ENCODE measurements around the gene AGXT2.

Gene AGXT2, protein sequence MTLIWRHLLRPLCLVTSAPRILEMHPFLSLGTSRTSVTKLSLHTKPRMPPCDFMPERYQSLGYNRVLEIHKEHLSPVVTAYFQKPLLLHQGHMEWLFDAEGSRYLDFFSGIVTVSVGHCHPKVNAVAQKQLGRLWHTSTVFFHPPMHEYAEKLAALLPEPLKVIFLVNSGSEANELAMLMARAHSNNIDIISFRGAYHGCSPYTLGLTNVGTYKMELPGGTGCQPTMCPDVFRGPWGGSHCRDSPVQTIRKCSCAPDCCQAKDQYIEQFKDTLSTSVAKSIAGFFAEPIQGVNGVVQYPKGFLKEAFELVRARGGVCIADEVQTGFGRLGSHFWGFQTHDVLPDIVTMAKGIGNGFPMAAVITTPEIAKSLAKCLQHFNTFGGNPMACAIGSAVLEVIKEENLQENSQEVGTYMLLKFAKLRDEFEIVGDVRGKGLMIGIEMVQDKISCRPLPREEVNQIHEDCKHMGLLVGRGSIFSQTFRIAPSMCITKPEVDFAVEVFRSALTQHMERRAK

DNA sequence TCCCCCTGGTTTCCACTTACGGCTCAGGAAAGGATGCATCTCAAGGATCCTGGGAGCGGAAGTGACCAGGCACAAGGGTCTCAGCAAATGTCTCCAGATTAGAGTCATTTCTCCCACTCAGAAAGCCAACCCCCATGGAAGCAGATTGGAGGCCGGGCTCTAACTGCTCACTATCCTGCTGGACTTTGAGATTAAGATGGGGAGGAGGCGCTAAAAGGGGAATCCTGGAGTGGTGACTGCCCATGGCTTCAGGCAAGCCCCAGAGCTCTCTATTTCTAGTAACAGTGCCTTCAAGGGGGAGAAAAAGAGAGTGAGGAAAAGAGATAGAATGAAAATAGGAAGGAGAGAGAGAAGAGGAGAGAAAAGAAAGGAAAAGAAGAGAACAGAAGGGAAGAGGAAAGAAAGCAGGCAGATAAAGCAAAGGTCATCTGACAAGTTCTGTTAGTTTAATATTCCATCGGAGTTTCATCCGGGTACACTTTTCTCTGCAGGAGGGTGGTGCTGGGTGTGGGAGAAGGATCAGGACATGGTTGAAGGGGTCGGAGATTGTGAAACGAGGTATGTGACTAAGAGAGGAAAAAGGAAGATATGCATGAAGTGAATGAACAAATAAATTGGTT is at the start of gene AGXT2:
TSS of gene AGXT2 (minus strand) at position 165 of the 620 bp plus-strand sequence. CDS start at position 108, 57 bp downstream.
- DNase-seq, result no peak

DNA sequence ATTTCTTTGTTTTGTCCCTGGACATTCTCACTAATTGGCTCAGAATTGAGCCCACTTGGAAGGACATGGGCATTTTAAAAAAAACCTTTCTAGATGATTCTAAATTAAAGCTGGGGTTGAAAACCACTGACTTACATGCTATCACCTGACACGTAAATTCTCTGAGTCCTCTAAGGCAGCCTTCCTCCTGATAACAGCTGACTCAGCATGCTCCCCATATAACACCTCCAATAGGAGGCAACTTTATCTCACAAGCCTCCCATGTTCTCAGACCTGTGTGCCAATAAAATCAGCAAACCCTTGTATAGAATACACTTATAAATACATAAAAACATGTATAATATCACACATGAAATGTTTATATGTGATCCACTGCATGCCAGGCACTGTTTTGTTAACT is 49.2 kb upstream of the AGXT2 start:
- no peak for DNase-seq

DNA sequence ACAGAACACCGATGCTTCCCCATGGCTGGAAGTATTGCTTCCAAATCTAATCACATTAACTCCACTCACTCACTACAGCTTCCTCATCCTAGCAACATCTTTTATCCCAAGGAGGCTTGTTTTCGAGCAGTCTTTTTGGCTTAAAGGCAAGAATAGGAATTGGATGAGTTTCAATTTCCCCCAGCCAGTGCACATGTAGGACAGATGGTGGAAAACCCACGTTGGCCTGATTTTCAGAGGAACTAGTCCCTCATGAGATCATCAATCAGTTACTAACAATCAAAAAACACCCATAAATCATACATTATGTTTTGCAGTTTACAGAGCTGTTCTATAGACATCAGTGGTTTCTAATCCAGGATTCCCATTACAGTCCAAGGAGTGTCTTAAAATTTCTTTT is 48.5 kb upstream of the AGXT2 start:
- DNase-seq, result no peak

DNA sequence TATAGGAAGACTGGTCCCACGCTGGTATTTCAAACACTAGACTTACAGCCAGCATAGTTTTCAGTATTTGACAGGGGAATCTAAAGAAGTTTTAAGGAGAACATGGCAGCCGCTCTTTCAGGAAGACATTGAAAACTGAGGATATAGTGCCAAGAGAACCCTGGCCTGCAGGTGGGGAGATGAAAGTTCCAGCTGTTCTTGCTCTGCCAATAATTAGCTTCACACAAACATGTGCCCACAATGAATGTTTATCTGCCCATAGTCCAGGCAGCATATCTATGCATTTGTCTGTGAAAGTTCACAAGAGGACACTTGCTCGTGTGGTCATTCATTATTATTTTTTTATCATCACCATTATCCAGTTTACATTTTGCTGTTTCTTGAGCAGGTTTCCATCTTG is 47.6 kb upstream of the AGXT2 start:
- DNase-seq, result no peak

DNA sequence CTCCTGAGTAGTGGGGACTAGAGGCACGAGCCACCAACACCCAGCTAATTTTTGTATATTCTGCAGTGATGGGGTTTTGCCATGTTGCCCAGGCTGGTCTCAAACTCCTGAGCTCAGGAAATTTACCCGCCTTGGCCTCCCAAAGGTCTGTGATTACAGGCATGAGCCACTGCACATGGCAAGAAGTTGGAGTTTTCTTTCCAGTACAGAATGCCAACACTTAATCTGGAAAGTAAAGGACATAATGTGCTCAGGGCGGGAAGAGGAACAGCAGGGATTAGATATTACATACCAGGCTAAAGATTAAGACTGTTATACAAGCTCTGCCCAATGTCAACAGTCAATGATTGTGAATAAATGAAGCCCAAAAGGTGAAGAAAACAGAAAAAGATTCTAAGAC is 47.2 kb upstream of the AGXT2 start:
- no peak for DNase-seq

DNA sequence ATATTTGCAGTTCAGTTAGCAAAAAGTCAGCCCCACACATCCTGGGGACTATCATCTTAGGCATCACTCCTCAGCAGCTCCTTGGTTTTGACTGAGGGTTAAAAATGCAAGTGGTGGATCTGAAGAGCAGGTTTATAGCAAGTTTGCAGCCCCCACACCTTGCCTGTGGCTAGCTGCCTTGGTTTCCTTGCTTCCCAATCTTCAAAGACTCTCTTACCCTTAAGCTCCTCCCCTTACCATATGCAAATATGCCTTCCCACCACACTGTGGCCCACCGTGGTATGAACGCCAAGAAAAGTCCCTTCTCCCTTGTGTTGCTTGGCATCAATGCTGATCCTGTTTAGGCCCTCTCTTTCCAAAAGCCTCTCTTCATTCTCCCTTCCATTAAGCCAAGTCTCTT is 45.0 kb upstream of the AGXT2 start:
- DNase-seq, result no peak

DNA sequence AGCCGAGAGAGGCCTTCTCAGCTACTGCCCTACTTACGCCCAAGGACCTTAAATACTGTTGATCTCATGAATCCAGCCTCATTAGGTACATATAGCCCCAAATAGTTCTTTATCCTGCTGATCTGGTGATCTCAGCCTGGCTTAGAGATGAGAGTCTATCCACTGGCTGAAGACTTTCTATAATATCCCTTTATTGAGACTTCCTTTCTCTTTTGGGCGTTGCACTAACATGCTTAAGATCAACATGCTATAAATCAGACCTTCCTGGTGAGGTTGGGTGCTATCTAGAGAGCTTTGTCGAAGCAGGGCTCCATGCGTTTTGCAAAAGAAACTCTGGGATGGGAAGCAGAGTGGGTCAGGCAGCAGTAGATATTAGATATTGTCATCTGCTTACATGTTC is 44.0 kb upstream of the AGXT2 start:
- no peak for DNase-seq

DNA sequence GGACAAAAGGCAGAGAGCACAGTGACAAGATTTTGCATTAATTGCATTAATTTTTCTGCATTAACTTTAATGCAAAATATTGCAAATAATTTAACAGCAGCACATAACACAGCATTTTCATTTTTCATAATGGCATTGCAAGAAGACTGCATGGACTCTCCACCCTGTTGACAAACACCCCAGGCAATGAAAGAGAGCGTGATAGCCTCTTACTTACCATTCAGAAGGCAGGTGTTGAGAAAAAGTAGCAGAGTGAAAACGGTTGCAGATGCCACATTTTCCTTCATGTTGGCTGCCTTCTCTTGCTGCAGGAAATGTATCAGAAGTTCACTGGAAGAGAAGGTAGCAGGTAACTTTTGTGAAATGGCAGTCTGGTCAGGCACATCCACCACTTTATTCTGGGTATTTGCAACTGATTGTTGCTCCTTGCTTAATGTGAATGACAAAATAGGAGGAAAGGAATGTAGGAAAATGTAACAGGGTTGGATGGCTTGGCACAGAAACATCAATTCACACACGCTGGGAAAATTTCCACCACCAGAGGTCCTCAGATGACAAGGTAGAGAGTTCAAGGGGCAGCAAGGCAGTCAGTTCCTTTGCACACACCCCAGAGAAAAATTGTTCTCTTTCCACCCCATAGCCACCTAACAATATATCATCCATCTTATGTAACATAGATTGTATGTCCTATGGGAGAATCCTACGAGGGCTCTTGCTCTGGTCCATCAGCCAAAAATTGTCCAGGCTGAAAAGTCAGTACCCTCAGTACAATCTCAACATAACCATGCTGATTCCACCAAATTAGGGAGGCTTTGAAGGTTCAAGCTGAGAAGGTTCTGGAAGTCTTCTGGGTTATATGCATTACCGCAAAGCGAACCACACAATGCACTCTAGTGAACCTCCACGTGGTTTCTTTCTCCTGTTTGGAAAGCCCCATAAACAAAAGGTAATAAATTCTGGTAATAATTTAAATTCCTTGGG is 41.9 kb upstream of the AGXT2 start:
- DNase-seq, result peak; percentile 2

DNA sequence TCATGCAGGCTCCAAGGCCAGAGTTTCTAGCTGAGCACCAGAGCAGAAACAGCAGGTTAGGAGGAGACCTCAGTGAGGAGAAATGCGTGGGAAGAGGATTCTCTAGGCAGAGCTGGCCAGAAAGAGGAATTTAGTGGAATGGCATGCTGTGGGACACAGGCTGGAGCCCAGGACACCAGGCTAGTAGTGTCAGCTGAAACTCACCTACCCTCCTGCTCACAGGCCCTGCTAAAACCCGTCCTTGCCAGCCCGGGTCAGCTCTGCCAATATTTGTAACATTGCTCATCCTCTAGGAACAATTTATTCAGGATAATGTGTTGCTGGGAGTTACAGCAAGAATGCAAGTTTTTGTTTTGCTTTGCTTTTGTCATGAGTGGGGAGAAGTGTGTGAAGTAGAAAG is 40.2 kb upstream of the AGXT2 start:
- no peak for DNase-seq

DNA sequence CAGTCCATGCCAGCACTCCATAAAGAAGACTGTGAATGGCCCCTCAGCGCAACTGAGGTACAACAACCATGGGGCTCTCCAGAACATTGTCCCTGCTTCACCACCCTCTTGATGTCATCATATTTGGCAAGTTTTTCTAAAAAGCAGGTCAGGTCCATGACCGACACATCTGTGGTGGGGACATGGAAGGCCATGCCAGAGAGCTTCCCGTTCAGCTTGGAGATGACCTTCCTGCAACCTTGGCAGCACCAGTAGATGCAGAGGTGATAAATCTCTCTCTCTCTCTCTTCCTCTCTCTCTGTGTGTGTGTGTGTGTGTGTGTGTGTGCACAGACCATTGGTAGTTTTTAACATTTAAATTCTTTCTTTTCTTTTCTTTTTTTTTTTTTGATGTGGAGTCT is 35.4 kb upstream of the AGXT2 start:
- no peak for DNase-seq

DNA sequence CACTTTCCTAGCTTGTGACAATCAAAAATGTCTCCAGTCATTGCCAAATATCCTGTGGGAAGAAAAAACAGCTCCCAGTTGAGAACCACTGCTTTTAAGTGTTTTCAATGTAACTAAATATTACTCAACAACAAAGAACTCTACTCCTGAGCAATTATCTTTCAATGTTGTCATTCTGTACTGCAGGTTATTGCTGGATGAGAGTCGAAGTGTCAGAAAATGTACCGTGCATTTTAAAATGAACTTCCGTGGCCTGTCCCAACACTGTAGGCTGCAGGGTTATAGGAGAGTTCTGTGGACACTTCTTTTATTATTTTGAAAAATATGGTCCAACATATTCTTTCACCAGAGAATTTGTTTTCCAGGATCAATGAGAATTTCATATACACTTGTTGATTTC is 34.8 kb upstream of the AGXT2 start:
- no peak for DNase-seq

DNA sequence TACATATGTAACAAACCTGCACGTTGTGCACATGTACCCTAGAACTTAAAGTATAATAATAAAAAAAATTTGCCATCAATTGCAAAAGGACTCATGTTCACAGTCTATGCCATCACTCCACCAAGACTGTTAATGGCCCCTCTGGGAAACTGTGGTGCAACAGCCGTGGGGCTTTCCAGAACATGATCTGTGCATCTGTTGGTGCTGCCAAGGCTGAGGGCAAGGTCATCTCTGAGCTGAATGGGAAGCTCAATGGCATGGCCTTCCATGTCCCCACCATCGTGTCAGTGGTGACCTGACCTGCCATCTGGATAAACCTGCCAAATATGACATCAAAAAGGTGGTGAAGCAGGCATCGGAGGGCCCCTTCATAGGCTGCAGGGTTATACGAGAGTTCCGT is 33.4 kb upstream of the AGXT2 start:
- no peak for DNase-seq

DNA sequence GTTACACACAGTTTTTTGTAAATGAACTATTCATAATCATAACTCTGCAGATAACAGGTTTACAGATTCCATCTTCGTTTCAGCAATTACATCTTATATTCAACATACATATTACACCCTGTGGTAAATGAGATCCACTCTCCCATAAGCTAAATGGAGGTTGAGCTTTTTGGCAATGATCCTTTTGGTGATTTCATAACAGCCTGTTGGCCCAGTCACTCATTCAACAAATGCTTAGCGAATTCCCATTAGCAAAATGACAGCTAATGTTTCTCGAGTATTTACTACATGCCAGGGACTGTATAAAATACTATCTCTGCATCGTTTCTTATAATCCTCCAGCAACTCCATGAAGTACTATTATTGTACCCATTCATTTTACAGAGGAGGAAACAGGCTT is 25.4 kb upstream of the AGXT2 start:
- DNase-seq, result no peak

DNA sequence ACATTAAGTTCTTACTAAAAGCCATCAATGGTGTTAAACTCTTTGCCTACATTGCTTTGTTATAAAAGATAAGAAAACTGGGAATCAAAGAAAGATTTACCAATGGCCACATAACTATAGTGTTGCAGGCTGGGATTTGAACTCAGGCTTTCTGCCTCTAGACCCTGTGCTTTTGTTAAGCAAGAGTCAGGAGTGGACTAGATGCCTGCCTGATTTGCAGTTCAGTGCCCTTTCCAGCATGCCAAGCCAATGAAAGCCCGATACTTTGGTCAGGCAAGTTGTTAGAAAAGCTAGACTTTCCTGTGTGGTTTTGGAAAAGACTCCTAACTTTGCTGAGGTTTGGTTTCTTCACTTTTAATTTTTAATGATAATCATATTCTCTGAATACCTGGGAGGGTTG is 21.4 kb upstream of the AGXT2 start:
- DNase-seq, result no peak

DNA sequence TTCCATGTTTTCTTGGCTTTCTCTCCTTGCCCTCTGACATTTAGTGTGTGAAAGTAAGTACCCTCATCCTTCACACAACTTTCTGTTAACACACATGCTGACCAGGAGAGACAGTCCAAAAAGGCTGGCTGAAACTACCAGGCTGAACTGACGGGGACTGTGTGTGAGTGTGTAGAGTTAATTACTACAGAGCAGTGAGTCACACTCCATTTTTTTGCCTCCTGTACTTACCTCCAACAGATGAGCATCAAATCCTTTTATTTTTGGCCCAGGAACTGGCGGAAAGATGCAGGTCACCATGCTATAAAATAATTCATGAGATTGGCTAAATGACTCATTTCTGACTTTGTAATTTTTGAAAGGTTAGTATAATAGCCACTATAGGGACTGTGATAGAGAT is 20.2 kb upstream of the AGXT2 start:
- DNase-seq, result no peak

DNA sequence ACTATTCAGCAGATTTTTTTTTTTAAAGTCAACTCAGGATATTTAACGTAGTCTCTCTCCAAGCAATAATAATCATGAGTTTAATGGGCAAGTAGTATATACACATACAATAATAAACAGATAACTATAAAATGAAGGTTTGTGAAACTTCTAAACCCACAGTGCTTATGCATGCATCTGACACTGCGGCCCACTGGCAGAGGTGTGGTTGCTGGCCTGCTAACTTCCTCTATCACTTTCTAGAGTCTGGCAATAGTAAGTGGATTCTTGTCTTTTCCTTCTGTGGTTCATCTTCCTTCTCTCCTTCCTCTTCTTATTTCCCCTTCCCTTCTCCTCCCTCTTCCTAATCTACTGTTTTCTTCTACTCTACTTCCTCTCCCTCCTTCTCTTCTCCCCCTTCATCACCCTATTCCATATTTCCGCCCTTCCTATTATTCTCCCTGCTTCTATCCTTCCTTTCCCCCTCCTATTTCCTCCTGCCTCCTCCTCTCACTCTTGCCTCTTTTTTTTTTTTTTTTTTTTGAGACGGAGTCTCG is 18.6 kb upstream of the AGXT2 start:
- no peak for DNase-seq

DNA sequence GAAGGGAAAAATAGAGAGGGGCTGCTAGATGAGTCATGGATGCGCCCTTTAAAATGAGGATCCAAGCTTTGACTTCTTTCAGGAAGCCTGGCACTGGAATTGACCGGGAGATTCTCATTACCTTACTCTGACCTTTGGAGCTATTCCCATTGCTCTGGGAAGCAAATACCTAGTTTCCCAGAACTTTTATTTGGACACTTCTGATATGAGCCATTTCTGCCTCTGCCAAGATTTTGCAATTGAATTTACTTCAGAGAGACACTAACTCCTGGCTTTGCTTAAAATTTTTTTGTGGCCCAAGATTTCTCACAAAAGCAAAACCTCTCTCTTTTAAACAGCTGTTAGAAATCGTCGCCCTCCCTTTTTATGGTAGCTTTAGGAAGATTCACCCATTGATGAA is 15.7 kb upstream of the AGXT2 start:
- no peak for DNase-seq

DNA sequence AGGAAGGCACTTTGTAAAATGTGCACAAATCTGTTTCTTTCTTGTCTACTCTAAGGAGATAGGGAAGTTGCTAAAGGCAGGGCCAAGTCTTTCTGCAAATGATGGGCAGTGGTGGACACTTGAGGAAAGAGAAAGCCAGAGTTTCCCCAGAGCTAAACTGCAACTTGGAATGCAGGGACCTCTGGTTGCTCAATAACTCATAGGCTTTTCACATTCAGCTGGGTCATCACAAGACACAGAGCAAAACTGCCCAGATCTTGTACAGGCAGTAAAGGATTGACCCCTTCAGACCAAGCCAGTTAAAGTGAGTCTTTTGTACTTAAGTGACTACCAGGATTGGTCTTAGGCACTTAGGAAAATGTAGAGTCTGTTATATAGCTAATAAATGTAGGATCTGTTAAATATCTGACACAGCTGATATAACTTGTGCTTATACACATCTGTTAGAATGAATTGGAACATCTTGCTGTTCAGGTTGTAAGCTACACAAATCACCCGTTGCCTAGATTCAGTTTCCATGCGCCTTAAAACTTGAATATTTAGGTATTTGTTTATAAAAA is 13.5 kb upstream of the AGXT2 start:
- DNase-seq, result no peak

DNA sequence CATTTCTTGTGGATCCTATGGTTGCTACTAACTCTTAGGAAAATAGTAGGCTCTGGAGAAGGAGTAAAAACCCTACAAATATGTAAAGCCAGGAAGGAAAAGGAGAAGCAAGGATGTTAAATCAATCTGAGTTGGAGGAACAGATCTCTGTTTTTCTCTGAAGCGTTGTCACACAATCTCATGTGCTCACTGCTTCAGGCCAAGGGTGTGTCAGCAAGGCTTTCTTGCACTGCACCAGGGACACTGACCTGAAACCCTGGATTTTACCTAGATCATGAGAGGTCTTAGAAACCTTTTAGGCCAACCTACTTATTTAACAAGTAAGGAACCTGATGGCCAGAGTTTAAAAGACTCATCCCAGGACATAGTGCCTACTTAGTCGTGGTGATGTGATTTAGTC is 12.5 kb upstream of the AGXT2 start:
- no peak for DNase-seq

DNA sequence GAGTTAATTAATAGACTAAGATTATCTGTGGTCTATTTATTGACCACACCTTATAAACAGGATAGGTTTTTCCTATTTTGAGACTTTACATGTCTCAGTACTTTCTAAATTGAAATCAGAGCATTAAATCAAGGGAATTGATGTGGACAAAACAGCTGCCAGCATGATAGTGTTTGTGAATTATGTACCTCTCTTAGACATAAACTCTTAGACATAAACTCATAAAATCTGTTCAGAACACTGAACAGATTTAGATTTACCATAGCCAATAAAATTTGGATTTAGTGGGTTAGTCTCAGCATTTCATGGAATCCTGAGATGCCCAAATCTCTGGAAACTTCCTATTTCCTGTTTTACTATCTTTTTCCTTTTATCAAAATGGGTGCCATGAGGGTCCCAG is 11.5 kb upstream of the AGXT2 start:
- no peak for DNase-seq

DNA sequence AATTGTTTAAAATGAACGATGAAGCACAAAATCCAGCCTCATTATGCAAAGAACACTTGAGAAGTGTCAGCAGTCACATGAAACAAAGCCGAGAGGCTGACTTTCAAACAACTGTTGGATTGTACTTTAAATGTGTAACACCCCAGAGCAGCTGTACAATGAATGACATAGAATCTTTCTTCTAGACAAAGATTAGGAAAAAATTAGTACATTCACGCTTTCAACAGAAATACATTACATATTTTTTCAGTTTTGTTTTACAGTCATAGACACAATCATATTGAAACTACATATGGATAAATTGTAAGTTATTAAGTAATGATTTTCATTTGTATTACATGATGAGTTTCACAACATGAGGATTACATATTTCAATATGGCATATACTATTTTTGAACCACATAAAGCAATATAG is 10.6 kb upstream of the AGXT2 start:
- DNase-seq, result no peak

DNA sequence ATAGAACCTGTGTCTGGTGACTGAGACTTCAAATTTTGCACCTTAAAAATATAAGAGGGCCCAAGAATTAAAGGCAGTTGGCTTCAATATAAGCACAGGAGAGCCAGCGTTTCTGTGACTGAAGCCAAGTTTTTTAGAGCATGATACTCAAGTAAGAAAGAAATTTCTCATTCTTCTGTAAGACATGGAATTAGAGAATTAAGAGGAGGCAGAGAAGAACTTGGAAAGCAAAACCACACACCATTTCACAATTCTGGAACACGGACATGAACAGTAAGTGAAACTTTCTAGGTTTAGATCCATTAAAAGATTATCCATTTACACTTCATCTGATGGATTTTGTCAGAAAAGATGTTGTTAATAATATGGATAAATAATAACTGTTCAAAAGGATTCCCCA is 8.9 kb upstream of the AGXT2 start:
- no peak for DNase-seq

DNA sequence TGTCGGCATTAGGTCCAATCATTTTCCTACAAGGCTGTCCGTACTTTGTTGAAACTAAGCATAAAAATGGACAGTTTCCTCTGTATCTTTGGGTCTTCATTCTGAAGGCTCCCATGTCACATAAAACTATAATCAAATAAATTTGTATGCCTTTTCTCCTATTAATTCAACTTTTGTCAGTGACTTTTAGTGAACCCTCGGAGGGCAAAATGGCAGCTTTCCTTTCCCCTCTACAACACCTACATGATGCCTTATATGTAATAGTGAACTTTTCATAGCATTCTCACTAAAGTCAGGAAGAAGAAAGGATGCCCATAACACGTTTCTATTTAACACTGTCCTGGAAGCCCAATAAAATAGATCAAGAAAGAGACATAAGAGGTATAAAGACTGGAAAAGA is 5.1 kb upstream of the AGXT2 start:
- DNase-seq, result no peak
